GM19240 (cell line): ENCODE measurements around the gene PCDHA1.
"Not testable (repeated sequence)": the region's sequence is repeated elsewhere in the genome, so short reads cannot be mapped to it uniquely, and the experiment has no call there.

Experiments used
- DNase-seq: peaks from one replicate; pipeline ENCODE4 v3.0.0; 2011; ENCODE audit warnings: low spot score; ENCODE audit not compliant: insufficient read length

The PCDHA1 gene

DNA sequence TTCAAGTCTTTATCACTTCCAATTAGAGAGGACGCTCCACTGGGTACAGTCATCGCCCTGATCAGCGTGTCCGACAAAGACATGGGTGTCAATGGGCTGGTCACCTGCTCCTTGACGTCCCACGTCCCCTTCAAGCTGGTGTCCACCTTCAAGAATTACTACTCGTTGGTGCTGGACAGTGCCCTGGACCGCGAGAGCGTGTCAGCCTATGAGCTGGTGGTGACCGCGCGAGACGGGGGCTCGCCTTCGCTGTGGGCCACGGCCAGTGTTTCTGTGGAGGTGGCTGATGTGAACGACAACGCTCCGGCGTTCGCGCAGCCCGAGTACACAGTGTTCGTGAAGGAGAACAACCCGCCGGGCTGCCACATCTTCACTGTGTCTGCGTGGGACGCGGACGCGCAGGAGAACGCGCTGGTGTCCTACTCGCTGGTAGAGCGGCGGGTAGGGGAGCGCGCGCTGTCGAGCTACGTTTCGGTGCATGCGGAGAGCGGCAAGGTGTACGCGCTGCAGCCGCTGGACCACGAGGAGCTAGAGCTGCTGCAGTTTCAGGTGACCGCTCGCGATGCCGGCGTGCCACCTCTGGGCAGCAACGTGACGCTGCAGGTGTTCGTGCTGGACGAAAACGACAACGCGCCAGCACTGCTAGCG is 22.4 kb downstream of the PCDHA1 start:
- not testable (repeated sequence) for DNase-seq

DNA sequence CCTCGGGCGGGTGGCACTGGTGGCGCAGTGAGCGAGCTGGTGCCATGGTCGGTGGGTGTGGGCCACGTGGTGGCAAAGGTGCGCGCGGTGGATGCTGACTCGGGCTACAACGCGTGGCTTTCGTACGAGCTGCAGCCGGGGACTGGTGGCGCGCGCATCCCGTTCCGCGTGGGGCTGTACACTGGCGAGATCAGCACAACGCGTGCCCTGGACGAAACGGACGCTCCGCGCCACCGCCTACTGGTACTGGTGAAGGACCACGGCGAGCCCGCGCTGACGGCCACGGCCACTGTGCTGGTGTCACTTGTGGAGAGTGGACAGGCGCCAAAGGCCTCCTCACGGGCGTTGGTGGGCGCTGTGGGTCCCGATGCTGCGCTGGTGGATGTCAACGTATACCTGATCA is 22.9 kb downstream of the PCDHA1 start:
- DNase-seq, result no peak

DNA sequence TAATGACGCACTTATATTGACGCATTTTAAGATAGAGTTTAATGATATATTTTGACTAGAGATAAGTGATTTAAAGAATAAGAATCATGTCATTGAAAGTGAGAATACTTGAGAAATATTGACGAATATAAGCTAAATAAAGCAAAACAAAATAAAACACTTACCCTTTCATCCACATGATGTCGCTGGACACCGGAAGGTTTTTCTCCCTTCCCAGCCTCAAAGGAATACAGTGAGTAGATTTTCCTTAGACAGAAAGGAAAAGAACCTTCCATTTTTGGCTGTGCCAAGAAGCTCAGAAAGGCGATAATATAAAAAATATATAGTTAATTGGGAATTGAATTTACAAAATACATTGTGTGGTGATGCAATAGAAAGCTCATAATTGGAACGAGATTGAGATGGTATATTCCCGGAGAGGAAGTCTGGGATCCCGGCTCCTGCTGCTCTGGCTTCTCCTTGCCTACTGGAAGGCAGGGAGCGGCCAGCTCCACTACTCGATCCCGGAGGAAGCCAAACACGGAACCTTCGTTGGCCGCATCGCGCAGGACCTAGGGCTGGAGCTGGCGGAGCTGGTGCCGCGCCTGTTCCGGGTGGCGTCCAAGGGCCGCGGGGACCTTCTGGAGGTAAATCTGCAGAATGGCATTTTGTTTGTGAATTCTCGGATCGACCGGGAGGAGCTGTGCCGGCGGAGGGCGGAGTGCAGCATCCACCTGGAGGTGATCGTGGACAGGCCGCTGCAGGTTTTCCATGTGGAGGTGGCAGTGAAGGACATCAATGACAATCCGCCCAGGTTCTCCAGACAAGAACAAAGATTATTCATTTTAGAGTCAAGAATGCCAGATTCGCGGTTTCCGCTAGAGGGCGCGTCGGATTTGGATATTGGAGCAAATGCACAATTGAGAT is 35.7 kb downstream of the PCDHA1 start, which contains the start of gene PCDHA5:
Gene PCDHA5 (plus strand): TSS at position 239 of the 906 bp plus-strand sequence.
- DNase-seq, result no peak

DNA sequence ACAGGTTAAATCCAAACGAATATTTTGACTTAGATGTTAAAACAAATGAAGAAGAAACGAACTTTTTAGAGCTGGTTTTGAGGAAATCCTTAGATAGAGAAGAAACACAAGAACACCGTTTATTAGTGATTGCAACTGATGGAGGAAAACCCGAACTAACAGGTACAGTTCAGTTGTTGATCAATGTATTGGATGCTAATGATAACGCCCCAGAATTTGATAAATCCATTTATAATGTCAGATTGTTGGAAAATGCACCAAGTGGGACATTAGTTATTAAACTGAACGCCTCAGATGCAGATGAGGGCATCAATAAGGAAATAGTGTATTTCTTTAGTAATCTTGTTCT is 36.3 kb downstream of the PCDHA1 start:
- no peak for DNase-seq

DNA sequence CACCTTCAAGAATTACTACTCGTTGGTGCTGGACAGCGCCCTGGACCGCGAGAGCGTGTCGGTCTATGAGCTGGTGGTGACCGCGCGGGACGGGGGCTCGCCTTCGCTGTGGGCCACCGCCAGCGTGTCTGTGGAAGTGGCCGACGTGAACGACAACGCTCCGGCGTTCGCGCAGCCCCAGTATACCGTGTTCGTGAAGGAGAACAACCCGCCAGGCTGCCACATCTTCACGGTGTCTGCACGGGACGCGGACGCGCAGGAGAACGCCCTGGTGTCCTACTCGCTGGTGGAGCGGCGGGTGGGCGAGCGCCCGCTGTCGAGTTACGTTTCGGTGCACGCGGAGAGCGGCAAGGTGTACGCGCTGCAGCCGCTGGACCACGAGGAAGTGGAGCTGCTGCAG is 37.0 kb downstream of the PCDHA1 start:
- not testable (repeated sequence) for DNase-seq

DNA sequence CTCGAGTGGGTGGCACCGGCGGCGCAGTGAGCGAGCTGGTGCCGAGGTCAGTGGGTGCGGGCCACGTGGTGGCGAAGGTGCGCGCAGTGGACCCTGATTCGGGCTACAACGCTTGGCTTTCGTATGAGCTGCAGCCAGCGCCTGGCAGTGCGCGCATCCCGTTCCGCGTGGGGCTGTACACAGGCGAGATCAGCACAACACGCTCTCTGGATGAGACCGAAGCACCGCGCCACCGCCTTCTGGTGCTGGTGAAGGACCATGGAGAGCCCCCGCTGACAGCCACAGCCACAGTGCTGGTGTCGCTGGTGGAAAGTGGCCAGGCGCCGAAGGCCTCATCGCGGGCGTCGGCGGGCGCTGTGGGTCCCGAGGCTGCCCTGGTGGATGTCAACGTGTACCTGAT is 37.5 kb downstream of the PCDHA1 start:
- DNase-seq, result no peak

DNA sequence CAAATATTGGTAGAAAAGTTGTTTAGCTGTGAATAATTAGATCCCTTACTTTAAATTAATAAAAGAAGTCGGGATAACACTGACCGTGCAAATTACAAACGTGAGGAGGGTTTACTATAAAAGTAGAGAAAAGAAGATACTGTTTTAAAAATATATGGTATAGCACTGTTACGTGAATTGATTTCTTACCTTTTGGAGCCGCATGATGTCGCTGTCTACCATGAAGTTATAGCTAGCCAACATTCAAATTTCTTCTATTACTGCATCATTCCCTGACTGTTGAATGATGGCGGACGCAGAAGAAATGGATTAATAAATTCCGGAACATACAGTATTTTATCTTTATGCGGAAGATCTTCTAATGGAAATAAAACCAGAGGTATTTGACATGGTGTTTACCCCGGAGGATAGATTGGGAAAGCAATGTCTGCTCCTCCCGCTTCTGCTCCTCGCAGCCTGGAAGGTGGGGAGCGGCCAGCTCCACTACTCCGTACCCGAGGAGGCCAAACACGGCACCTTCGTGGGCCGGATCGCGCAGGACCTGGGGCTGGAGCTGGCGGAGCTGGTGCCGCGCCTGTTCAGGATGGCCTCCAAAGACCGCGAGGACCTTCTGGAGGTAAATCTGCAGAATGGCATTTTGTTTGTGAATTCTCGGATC is 41.9 kb downstream of the PCDHA1 start, which contains the start of gene PCDHA6:
Gene PCDHA6 (plus strand): TSS at position 257 of the 658 bp plus-strand sequence. CDS start 132 bp downstream, at position 389.
- DNase-seq, result no peak

DNA sequence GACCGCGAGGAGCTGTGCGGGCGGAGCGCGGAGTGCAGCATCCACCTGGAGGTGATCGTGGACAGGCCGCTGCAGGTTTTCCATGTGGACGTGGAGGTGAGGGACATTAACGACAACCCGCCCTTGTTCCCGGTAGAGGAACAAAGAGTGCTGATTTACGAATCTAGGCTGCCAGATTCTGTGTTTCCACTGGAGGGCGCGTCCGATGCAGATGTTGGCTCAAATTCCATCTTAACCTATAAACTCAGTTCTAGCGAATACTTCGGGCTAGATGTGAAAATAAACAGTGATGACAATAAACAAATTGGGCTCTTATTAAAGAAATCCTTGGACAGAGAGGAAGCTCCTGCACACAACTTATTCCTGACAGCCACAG is 42.4 kb downstream of the PCDHA1 start:
- DNase-seq, result no peak

DNA sequence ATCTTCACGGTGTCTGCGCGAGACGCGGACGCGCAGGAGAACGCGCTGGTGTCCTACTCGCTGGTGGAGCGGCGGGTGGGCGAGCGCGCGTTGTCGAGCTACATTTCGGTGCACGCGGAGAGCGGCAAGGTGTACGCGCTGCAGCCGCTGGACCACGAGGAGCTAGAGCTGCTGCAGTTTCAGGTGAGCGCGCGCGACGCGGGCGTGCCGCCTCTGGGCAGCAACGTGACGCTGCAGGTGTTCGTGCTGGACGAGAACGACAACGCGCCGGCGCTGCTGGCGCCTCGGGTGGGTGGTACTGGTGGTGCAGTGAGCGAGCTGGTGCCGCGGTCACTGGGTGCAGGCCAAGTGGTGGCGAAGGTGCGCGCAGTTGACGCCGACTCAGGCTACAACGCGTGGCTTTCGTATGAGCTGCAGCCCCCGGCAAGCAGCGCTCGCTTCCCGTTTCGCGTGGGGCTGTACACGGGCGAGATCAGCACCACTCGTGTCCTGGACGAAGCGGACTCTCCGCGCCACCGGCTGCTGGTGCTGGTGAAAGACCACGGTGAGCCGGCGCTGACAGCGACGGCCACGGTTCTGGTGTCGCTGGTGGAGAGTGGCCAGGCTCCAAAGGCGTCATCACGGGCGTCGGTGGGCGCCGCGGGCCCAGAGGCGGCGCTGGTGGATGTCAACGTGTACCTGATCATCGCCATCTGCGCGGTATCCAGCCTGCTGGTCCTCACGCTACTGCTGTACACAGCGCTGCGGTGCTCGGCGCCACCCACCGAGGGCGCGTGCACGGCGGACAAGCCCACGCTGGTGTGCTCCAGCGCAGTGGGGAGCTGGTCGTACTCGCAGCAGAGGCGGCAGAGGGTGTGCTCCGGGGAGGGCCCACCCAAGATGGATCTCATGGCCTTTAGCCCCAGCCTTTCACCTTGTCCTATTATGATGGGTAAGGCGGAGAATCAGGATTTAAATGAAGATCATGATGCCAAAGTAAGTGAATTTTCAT is 43.9 kb downstream of the PCDHA1 start:
- not testable (repeated sequence) for DNase-seq

DNA sequence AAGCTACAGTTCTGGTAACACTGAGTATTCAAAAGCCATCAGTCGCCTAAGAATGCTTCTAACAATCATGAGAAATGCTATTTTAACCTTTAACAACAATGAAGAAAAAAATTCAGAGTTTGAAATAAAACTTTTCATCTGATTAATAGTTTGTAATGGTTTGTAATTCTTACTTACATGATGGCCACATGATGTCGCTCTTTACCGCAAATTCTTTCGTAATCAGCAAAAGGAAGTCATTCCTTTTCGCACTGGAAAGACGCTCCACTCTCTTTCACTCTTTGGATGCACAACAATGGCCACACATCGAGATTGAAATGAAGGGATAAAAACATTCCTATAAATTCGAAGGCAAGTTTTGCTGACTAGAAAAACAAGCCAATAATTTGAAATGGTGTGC is 48.1 kb downstream of the PCDHA1 start, which contains the start of gene PCDHA7:
Gene PCDHA7 (plus strand): TSS at position 277 of the 400 bp plus-strand sequence. CDS start 115 bp downstream, at position 392.
- DNase-seq, result no peak

DNA sequence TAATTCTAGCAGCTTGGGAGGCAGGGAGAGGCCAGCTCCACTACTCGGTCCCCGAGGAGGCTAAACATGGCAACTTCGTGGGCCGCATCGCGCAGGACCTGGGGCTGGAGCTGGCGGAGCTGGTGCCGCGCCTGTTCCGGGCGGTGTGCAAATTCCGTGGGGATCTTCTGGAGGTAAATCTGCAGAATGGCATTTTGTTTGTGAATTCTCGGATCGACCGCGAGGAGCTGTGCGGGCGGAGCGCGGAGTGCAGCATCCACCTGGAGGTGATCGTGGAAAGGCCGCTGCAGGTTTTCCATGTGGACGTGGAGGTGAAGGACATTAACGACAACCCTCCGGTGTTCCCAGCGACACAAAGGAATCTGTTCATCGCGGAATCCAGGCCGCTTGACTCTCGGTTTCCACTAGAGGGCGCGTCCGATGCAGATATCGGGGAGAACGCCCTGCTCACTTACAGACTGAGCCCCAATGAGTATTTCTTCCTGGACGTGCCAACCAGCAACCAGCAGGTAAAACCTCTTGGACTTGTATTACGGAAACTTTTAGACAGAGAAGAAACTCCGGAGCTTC is 48.6 kb downstream of the PCDHA1 start:
- not testable (repeated sequence) for DNase-seq

DNA sequence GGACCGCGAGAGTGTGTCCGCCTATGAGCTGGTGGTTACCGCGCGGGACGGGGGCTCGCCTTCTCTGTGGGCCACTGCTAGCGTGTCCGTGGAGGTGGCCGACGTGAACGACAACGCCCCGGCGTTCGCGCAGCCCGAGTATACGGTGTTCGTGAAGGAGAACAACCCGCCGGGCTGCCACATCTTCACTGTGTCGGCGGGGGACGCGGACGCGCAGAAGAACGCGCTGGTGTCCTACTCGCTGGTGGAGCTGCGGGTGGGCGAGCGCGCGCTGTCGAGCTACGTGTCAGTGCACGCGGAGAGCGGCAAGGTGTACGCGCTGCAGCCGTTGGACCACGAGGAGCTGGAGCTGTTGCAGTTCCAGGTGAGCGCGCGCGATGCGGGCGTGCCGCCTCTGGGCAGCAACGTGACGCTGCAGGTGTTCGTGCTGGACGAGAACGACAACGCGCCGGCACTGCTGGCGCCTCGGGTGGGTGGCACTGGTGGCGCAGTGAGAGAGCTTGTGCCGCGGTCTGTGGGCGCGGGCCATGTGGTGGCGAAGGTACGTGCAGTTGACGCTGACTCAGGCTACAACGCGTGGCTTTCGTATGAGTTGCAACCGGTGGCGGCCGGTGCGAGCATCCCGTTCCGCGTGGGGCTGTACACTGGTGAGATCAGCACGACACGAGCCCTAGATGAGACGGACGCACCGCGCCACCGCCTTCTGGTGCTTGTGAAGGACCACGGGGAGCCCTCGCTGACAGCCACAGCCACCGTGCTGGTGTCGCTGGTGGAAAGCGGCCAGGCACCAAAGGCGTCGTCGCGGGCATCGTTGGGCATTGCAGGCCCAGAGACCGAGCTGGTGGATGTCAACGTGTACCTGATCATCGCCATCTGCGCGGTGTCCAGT is 49.9 kb downstream of the PCDHA1 start:
- DNase-seq, result no peak

DNA sequence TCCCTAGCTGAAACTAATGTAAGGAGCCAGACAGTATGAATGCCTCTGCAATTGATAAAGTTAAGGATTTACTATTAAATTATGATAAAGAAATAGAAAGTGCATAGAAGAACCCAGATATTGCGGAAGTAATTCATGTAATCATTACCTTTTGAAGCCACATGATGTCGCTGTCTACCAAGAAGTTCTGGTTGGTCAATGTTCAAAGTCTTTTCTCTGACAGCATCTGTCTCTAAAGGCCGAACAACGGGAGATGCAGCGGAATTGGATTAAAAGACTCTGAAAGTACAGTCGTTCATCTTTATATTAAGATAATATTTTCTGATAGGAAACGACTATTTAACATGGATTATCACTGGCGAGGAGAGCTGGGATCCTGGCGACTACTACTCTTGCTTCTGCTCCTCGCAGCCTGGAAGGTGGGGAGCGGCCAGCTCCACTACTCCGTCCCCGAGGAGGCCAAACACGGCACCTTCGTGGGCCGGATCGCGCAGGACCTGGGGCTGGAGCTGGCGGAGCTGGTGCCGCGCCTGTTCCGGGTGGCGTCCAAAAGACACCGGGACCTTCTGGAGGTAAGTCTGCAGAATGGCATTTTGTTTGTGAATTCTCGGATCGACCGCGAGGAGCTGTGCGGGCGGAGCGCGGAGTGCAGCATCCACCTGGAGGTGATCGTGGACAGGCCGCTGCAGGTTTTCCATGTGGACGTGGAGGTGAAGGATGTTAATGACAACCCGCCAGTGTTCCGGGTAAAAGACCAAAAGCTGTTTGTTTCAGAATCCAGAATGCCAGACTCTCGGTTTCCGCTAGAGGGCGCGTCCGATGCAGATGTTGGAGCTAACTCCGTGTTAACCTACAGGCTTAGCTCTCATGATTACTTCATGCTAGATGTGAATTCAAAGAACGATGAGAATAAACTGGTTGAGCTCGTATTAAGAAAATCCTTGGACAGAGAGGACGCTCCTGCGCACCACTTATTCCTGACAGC is 55.3 kb downstream of the PCDHA1 start, which contains the start of gene PCDHA8:
Gene PCDHA8 (plus strand): TSS at position 210 of the 985 bp plus-strand sequence. CDS start 135 bp downstream, at position 345.
- DNase-seq, result no peak

DNA sequence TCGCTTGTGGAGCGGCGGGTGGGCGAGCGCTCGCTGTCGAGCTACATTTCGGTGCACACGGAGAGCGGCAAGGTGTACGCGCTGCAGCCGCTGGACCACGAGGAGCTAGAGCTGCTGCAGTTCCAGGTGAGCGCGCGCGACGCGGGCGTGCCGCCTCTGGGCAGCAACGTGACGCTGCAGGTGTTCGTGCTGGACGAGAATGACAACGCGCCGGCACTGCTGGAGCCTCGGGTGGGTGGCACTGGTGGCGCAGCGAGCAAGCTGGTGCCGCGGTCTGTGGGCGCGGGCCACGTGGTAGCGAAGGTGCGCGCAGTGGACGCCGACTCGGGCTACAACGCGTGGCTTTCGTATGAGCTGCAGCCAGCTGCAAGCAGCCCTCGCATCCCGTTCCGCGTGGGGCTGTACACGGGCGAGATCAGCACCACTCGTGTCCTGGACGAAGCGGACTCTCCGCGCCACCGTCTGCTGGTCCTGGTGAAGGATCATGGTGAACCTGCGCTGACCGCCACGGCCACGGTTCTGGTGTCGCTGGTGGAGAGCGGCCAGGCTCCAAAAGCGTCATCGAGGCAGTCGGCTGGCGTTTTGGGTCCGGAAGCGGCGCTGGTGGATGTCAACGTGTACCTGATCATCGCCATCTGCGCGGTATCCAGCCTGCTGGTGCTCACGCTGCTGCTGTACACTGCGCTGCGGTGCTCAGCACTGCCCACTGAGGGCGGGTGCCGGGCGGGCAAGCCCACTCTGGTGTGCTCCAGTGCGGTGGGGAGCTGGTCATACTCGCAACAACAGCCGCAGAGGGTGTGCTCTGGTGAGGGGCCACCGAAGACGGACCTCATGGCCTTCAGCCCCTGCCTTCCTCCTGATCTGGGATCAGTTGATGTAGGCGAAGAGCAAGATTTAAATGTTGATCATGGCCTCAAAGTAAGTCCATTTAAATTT is 57.1 kb downstream of the PCDHA1 start:
- DNase-seq, result no peak

DNA sequence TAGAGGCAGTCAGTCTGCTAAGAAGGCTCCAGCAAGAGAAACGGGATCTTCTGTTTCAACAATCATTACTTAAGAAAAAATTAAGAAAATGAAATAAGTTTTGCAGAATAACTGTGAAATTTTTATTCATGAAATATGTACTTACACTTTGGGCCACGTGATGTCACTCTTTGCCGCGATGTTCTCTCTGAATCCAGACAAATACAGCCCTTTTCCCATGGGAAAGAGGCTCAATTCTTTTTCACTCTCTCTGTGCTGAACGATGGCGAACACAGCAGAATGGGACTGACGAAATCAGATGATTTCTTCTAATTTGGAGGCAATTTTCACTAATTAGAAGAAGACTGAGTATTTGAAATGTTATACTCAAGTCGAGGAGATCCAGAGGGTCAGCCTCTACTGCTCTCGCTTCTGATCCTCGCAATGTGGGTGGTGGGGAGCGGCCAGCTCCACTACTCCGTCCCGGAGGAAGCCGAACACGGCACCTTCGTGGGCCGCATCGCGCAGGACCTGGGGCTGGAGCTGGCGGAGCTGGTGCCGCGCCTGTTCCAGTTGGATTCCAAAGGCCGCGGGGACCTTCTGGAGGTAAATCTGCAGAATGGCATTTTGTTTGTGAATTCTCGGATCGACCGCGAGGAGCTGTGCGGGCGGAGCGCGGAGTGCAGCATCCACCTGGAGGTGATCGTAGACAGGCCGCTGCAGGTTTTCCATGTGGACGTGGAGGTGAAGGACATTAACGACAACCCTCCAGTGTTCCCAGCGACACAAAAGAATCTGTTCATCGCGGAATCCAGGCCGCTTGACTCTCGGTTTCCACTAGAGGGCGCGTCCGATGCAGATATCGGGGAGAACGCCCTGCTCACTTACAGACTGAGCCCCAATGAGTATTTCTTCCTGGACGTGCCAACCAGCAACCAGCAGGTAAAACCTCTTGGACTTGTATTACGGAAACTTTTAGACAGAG is 62.5 kb downstream of the PCDHA1 start, which contains the start of gene PCDHA9:
Gene PCDHA9 (plus strand): TSS at position 244 of the 964 bp plus-strand sequence. CDS start 114 bp downstream, at position 358.
- not testable (repeated sequence) for DNase-seq
